Right kidney (tissue), 1 donor: ENCODE results near the gene DLEC1.

Experiments
- DNase-seq: peaks from one replicate; pipeline ENCODE4 v3.0.0-alpha.2; 2016

Gene DLEC1

GRCh38 chr3:38002291-38002876 lies 36.6 kb upstream of the DLEC1 start:
- no peak for DNase-seq

DNA sequence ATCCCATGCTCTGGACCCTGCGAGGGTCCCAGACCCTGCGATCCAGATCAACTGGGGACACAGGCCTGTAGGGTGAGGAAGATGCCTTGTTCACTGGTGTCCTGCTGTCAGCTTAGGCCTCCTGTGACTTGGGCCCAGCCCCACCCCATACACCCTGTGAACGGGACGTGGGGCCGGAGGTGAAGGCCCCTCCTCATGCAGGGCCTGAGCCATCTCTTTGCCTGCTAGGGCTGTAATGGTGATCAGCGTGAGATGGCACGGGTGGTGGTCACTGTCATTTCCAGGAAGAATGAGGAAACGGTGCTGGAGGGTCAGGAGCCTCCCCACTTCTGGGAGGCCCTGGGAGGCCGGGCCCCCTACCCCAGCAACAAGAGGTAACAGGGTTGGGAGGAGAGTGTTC lies 36.1 kb upstream of the DLEC1 start:
- DNase-seq = no peak

DNA sequence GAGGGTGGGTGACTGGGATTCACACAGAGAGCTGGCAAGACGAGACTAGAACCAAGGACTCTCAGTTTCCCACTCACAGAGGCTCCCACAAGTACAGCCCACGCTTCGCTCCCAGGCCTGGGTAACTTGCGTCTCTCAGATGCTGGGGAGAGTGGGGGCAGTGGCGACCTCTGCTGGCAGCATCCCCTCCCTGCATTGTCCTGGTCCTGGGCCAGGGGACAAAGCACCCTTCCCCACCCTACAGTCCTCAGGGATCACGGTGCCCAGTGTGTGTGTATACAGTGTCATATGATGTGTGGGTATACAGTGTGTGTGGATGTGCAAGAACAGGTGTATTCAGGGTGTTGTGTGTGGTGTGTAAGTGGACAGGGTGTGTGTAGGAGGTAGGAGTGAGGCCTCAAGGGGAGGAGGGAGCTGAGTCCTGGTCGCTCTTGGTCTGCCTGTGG lies 35.6 kb upstream of the DLEC1 start:
- peak; percentile 57 for DNase-seq

DNA sequence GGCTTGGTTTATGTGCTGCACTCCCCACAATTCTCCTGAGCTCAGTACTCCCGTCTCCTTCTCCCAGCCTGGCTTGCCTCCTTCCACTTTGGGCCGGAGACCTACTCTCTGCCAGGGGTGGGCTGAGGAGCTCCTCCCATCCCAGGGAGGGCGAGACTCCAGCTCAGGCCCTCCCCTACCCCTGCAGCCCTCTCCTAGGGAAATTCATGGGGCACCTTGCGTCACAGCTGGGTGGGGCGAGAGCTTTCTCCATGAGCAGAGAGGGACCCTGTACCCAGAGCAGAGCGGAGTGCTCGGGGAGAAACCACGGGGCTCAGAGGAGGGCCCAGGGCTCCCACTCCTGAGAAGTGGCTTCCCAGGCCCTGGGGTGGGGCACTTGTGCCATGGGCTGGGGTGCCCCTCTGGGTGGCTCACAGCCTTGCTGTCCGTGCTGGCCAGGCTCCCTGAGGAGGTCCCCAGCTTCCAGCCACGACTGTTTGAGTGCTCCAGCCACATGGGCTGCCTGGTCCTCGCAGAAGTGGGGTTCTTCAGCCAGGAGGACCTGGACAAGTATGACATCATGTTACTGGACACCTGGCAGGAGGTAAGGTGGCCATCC lies 35.1 kb upstream of the DLEC1 start:
- no peak for DNase-seq

DNA sequence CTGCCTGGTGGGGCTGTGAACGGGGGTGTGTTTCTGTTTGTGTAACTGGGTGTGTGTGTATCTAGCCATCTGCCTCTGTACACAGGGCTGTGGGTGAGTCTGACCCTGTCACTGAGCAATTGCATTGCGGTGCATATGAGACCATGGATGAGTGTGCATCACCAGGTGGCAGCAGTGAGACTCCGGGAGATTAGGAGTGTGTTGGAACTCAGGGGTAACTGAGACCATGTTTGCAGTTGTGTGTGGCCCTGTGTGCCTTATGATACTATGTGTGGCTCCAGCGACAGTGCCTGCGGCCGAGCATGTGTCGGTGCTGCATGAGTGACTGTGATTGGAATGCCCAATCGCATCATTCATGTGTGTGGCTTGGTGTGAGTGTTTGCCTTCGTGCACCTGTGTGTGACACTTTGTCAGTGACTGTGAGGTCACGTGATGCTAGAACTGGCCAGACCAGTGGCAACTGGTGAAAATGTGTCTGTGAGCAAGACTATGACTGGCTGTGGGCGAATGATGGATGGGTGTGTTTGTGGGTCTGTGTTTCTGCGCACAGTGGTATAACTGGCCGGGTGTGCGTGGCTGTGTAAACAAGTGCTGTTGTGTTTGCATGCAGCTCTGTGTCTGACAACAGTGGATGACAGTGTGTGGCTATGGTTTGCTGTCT lies 34.5 kb upstream of the DLEC1 start:
- peak; percentile 55 for DNase-seq

- DNase-seq = no peak
These were observed 33.7 kb upstream of the DLEC1 start for GRCh38 chr3:38005076-38006020.

DNA sequence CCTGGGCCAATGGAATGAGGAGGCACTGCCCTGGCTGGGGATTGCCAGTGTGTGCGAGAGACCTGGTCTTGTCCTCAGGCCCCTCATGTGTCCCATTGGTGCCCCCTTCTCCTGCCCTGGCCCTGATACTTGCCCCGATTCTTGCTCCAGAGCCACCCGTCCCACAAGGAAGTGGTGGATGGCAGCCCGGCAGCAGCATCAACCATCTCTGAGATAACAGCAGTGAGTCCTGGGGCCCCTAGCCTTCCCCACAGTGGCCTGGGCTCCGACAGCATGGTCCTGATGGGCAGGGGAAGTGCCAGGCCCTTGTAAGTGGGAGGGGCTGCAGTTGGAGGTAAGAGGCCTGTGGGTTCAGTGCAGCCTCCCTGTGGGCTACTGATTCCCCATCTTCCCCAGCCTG lies 33.0 kb upstream of the DLEC1 start:
- DNase-seq = no peak

DNA sequence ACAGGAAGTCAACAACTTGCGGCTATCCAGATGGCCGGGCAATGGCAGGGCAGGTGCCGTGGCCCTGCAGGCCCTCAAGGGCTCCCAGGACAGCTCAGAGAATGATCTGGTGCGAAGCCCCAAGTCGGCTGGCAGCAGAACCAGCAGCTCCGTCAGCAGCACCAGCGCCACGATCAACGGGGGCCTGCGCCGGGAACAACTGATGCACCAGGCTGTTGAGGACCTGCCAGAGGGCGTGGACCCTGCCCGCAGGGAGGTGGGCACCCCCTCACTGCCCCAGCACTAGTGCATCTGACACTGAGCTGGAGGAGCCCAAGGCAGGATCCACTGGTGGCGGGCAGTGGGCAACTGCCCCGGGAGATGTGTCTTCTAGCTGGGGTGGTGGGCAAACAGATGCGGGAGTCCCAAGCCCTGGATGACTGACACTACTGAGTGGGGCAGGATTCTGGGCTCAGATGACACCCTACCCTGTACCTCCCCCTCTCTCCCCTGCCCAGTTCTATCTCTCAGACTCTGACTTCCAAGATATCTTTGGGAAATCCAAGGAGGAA lies 32.5 kb upstream of the DLEC1 start:
- DNase-seq = no peak

- no peak for DNase-seq
These were observed 31.3 kb upstream of the DLEC1 start for GRCh38 chr3:38007754-38008090.

- no peak for DNase-seq
These were observed 30.8 kb upstream of the DLEC1 start for GRCh38 chr3:38008191-38008701.

DNA sequence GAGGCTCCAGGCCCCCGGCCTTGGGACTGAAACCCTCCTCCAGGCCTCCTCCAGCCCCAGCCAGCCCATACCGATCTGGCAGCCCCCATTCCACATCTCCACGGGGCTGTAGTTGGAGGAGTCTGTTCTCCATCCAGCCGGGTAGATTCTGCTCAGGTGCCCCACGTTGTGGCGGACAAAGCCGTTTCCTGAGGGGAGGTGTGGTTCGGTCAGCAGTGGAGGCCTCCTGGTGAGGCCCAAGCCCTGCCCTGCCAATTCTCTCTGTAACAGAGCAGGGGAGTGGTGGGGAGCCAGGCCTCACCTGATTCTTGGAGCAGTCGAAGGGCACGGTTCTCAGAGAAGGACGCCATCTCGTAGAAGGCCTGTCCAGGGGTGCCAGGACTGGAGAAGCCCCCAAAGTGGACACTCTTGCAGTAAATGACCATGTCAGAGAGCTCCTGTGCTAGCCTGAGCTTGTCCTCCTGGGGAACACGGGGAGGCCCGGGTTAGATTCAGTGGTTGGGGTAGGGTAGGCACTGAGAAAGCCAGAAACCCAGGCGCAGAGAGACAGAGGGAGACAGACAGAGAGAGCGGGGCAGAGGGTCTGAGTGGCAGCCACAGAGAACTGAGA lies 29.9 kb upstream of the DLEC1 start:
- DNase-seq = no peak

GRCh38 chr3:38009807-38010591 lies 29.0 kb upstream of the DLEC1 start:
- DNase-seq = no peak

- DNase-seq = no peak
These were observed 27.9 kb upstream of the DLEC1 start for GRCh38 chr3:38011111-38011510.

- DNase-seq = no peak
These were observed 23.5 kb upstream of the DLEC1 start for GRCh38 chr3:38015485-38015884.

DNA sequence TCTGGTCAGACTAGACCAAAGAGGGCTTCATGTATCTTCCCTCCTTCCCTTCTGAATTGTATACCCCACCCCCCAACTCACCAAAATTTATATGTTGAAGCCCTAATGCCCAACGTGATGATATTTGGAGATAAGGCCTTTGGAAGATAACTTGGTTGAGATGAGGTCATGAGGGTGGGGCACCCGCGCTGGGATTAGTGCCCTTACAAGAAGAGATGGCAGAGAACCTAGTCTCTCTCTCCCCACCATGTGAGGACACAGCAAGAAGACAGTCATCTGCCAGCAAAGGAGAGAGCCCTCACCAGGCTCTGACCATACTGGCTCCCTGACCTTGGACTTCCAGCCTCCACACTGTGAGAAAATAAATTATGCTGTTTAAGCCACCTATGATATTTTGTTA lies 23.0 kb upstream of the DLEC1 start:
- DNase-seq = no peak

DNA sequence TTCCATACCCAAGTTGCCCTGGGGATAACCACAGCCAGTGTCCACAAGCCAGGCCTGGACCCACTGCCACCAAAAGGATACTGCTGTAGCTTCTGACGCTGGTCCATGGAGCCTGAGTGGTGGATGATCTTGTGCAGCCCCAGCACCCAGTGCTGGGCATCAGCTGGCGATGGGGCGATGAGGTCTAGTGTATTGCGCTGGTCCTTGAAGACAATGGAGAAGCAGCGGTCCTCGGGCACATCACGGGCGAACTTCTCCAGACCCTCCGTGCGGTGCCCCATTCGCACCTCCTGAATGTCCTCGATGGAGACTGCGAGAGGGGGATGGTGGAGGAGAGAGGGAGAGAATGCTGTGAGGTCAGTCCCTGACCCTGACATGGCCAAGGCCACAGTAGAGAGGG lies 22.6 kb upstream of the DLEC1 start:
- DNase-seq = no peak

GRCh38 chr3:38016847-38017444 lies 22.1 kb upstream of the DLEC1 start:
- DNase-seq = no peak

- no peak for DNase-seq
These were observed 21.3 kb upstream of the DLEC1 start for GRCh38 chr3:38017445-38018295.
